ENCODE measurements around the gene TMEM52. TPM values are rescaled to one million over a fixed set of nuclear protein-coding genes. Genes with fewer than 3 reads are reported as not detected.
A peak's percentile ranks its signal among the peaks of the same experiment; 100 is the strongest.
"Not testable (repeated sequence)": the region's sequence is repeated elsewhere in the genome, so short reads cannot be mapped to it uniquely, and the experiment has no call there.

The TMEM52 gene
- total RNA-seq, 8 experiments from 2014 or later: 0.71 to 7.1 (median 2.7) TPM

DNA sequence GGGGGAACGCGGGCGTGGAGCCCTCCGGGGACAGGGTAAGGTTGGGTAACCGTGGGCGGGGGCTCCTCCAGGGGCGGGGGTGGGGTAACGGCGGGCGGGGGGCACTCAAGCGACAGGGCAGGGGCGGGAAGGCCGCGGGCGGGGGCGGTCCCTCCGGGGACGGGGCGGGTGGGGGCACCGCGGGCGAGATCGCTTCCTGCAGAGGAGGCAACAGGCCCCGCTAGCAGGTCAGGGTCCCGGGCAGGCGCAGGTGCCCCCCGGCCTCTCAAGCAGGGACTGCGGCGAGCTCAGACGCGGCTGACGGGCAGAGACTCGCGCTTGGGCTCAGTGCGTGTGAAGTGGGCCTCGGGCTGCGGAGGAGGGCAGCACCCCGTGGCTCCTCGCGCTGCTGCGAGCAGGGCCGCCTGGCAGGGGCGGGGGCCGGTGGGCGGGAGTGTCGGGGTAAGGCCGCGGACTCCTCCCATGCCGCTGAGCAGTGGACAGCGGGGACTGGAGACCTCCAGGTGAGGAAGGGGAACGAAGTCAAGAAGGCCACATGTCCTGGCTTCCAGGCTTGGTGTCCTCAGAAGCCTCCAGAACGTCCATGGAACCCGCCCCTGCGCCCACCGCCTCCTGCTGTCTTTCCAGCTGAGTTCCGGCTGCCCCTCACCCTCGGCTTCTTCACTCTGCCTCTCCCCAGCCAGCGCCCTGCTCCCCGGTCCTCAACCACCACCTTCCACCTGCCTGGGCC, 27.6 kb downstream of the TMEM52 start:
- H3K27ac ChIP-seq: peak overlapping the region; percentile 97 to 98
- peaks cover 36 to 44% of the 10 kb centered on the region in 2 donors for H3K4me1 ChIP-seq (replicated peaks in 1 of 2)
- ATAC-seq (replicated peaks in 6 of 8): peak; percentile 22 to 71 (median 66)
- WGBS, 10 experiments: 4 to 30% (median 8%) methylated on average over 4 to 5 of the region's 59 CpGs; no CpG with 5 or more reads in 7 of the 10 experiments
- H3K4me3 ChIP-seq: peak overlapping the region; percentile 69 to 95 (median 93)
- in situ Hi-C loops (cut with MboI; ENCODE audit: low pct_unique_long_range_greater_than_20kb in 2 of 9, low sequenced_read_pairs in 9 of 9, unreplicated experiment in 9 of 9): no loop called here

DNA sequence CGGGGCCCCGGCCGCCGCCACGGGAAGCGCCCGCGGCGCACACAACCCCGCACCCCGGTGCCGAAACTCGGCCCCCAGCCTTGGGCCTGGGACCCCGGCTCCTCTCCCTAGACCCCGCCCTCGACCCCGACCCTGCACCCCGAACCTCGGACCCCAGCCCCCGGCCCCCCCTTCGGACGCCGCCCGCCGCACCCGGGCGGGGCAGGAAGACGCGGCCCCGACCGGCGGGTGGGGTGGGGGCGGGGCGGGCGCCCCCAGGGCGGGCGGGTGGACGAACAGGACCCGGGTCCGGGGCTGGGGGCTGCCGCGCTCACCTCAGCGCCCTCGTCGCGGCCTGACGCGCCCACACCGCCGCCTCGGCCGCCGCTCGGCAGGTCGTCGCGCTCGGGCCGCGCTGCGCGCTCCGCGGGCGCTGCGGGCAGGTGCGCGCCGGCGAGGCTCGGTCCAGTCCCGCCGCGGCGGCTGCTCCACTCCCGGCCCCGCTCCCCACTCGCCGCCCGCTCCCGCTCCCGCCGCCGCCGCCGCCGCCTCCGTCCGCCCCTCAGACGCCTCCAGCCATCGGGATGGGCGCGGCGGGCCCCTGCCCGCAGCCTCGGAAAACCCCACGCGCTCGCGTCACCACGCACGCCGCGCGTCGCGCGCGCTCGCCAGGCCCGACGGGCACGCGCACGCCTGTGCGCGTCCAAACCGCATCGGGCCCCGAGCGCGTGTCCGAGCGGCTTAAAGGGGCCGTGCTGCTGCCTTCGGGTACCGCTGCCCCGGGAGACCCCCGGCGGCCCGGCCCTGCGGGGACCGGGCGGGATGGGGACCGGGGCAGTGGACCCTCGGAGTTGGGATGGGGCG, 28.4 kb downstream of the TMEM52 start, which contains the start of gene GNB1:
Gene GNB1, minus strand, starts transcription at position 582 of the 843 bp plus-strand sequence. CDS start 65,634 bp downstream, outside the sequence.
- ATAC-seq (replicated peaks in 6 of 8): peak; percentile 60 to 80 (median 73)
- Histone ChIP-seq H3K27ac (peak within 1 kb of the TSS; percentile 97 to 98), H3K4me3 (peak within 1 kb of the TSS; percentile 69 to 95 (median 93)), H3K4me1 (replicated peaks in 1 of 2) (peaks cover 36 to 44% of the 10 kb centered on the region in 2 donors)
- in situ Hi-C loops (cut with MboI; ENCODE audit: low pct_unique_long_range_greater_than_20kb in 2 of 9, low sequenced_read_pairs in 9 of 9, unreplicated experiment in 9 of 9): no loop called here
- 0% methylated on average over 1 of the region's 137 CpGs; no CpG with 5 or more reads in 9 of the 10 experiments for WGBS, 10 experiments

DNA sequence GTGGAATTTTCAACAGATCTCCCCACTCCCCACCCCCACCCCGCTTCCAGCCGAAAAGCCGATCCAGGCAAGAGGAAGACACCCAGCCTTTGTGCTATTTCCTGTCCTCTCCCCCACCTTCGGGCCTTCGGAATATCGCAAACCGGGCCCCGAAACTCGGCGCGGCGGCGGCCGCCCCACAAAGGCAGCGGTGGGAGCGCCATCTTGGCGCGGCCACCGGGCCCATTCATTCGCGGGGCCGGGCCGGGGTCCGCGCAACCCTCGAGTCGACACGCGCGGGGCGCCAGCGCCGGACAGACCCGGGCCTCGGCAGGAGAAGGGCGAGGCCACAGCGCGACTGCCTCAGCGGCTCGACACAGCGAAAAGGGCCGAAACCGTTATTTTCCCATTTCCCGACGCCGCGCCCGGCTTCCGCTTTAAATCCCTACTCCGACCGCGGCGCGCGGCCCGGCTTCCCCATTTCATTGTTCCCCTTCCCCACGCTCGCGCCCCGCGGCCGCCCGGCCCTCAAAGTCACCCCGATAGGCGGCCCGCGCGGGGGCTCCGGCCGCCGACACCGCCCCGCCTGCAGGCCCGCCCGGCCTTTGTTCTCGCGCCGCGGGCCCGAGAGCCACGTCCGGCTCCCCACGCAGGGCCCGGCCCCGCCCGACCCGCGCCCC, 29.1 kb downstream of the TMEM52 start:
- peaks cover 32 to 40% of the 10 kb centered on the region in 2 donors for H3K4me1 ChIP-seq (replicated peaks in 1 of 2)
- 0 to 17% (median 0%) methylated on average over 1 to 13 of the region's 88 CpGs; no CpG with 5 or more reads in 4 of the 10 experiments for WGBS, 10 experiments
- H3K4me3 ChIP-seq: peak overlapping the region; percentile 69 to 95 (median 93)

DNA sequence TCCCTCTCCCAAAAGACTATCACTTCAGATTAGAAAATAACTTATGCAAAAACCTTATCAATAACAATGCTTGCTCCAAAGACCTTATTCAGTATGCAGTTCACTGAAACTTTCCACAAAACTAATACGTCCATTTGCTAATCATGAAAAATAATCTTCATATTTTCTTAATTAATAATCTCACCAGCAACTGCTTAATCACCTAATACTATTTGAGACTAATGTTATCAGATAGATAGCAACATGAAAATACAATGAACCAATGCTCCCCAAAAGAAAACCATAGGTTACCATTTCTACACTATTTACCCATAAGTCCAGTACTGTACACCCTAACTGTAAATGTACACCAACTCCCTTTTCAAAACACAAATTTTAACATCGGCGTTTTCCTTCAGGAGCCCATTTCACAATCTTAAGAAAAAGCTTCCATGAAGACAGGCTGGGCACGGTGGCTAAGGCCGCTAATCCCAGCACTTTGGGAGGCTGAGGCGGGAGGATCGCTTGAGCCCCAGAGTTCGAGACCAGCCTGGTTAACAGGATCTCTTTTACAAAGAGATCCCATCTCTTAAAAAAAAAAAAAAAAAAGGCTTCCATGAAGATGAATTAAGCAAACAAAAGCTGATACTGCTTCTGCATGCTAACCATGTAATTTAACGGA, 29.9 kb downstream of the TMEM52 start:
- Histone ChIP-seq H3K4me3 (peak overlapping the region; percentile 69 to 95 (median 93)), H3K4me1 (replicated peaks in 1 of 2) (peaks cover 24 to 32% of the 10 kb centered on the region in 2 donors), H3K27ac (peak overlapping the region; percentile 97 to 98)
- in situ Hi-C loops (cut with MboI; ENCODE audit: low pct_unique_long_range_greater_than_20kb in 2 of 9, low sequenced_read_pairs in 9 of 9, unreplicated experiment in 9 of 9): no loop called here
- 0 to 50% (median 8%) methylated on average over 1 to 9 of the region's 9 CpGs for WGBS, 10 experiments
- ATAC-seq (replicated peaks in 6 of 8): no peak

More for the DNA sequence above, 29.1 kb downstream of the TMEM52 start:
- peak overlapping the region; percentile 97 to 98 for H3K27ac ChIP-seq
- peak; percentile 3 to 17 (median 12) for ATAC-seq (replicated peaks in 6 of 8)
- in situ Hi-C loops (cut with MboI; ENCODE audit: low pct_unique_long_range_greater_than_20kb in 2 of 9, low sequenced_read_pairs in 9 of 9, unreplicated experiment in 9 of 9): no loop called here

DNA sequence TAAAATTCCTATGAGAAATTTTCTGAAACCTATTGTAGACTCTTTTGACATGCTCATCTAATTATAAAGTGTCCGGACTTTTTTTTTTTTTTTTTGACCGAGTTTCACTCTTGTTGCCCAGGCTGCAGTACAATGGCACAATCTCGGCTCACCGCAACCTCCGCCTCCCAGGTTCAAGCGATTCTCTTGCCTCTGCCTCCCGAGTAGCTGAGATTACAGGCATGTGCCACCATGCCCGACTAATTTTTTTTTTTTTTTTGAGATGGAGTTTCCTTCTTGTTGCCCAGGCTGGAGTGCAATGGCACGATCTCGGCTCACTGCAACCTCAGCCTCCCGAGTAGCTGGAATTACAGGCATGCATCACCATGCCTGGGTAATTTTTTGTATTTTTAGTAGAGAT, 35.2 kb downstream of the TMEM52 start:
- WGBS, 10 experiments: 14 to 100% (median 81%) methylated on average over 1 to 11 of the region's 11 CpGs; no CpG with 5 or more reads in 1 of the 10 experiments
- in situ Hi-C loops (cut with MboI; ENCODE audit: low pct_unique_long_range_greater_than_20kb in 2 of 9, low sequenced_read_pairs in 9 of 9, unreplicated experiment in 9 of 9); H3K27ac ChIP-seq; H3K4me3 ChIP-seq: not testable (repeated sequence)
- H3K4me1 ChIP-seq (replicated peaks in 1 of 2): peaks cover 14 to 22% of the 10 kb centered on the region in 2 donors
- peak in 1 of 8 experiments; percentile 7 for ATAC-seq (replicated peaks in 6 of 8)

DNA sequence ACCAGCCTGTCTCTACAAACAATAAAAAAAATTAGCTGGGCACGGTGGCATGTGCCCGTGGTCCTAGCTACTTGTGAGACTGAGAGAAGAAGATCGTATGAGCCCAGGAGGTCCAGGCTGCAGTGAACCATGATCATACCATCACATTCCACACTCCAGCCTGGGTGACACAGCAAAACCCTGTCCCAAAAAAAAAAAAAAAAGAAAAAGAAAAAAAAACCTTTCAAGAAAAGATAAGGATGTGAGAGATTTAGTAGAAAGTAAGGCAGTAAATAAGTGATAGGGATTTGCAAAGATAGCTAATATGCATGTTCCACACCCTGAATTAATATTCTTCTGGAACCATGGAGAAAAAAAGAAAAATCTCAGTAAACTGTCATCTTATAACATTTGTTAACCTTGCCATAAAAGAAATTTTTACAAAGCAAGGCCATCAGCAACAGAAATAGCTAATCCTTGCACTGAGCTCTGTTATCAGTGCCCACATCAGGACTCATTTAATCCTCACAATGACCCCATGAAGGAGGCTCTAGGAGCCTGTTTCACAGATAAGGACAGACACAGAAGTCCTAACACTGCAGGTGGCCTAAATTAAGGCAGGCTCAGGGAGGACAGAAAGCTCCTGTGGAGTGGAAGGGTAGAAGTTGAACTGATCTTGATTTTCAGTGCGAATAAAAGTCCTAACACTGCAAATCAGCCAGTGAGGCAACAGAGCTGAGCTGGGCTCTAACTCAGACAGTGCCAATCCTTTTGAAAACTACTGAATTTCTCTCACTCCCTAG, 35.8 kb downstream of the TMEM52 start:
- 15 to 100% (median 63%) methylated on average over 2 to 4 of the region's 4 CpGs; no CpG with 5 or more reads in 1 of the 10 experiments for WGBS, 10 experiments
- Histone ChIP-seq H3K4me3 (no peak overlapping the region), H3K27ac (no peak overlapping the region), H3K4me1 (replicated peaks in 1 of 2) (peaks cover 8 to 16% of the 10 kb centered on the region in 2 donors)
- in situ Hi-C loops (cut with MboI; ENCODE audit: low pct_unique_long_range_greater_than_20kb in 2 of 9, low sequenced_read_pairs in 9 of 9, unreplicated experiment in 9 of 9): no loop called here
- ATAC-seq (replicated peaks in 6 of 8): peak in 7 of 8 experiments; percentile 26 to 63 (median 38)

DNA sequence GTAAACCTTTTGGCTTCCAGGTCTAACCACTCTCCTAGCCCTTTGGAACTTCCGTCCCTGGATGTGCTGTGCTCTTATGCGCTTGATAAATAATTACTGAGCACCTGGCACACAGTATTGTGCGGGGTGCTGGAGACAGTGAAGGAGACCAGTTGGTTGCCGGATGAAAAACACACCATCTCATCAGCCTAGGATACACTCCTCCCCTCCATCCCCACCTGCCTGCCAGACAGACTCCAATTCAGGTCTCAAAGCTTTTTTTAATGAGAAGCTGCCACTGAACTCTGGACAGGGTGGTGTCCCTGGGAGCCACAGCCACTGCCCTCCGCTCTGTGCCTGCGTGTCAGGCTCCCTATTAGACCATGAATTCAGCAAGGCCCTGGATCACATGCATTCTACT, 37.4 kb downstream of the TMEM52 start:
- in situ Hi-C loops (cut with MboI; ENCODE audit: low pct_unique_long_range_greater_than_20kb in 2 of 9, low sequenced_read_pairs in 9 of 9, unreplicated experiment in 9 of 9): no loop called here
- ATAC-seq (replicated peaks in 6 of 8): peak in 4 of 8 experiments; percentile 9 to 55 (median 18)
- 83 to 100% (median 98%) methylated on average over 1 to 6 of the region's 6 CpGs; no CpG with 5 or more reads in 3 of the 10 experiments for WGBS, 10 experiments
- Histone ChIP-seq H3K4me1 (replicated peaks in 1 of 2) (peaks cover 0 to 14% of the 10 kb centered on the region in 2 donors), H3K4me3 (no peak overlapping the region), H3K27ac (no peak overlapping the region)

DNA sequence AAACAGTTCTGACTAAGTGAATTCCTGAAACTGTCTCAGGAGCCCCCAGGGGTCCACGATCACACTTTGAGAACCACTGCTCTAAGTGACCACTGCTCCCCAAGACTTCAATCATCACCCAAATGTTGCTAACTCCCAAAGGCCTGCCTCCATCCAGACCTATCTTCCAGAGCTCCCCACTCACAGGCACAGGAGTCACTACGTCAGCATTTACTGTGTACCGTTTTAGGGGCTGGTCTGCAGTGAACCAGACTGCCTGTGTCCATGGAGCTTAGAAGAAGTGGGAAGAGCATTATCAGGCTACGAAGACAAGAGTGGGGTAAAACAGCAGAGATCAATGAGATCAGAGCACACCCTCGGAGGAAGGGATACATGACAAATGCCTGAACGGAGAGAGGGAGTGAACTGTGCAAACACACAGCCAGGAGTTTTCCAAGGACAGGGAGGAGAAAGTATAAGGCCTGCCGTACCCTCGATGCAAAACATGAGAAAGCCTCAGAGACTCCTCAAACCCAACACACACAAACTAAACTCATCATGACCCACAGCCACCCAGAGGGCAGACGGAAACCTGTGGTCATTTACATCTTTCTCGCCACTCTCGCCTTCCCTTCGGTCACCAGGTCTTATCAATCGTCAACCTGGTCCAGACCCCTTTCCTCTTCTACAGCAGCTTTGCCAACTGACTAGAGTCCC, 38.3 kb downstream of the TMEM52 start:
- in situ Hi-C loops (cut with MboI; ENCODE audit: low pct_unique_long_range_greater_than_20kb in 2 of 9, low sequenced_read_pairs in 9 of 9, unreplicated experiment in 9 of 9): no loop called here
- H3K4me3 ChIP-seq: no peak overlapping the region
- no peak overlapping the region for H3K27ac ChIP-seq
- WGBS, 10 experiments: 65 to 100% (median 81%) methylated on average over 1 to 13 of the region's 13 CpGs; no CpG with 5 or more reads in 2 of the 10 experiments
- H3K4me1 ChIP-seq (replicated peaks in 1 of 2): peaks cover 0 to 14% of the 10 kb centered on the region in 2 donors
- ATAC-seq (replicated peaks in 6 of 8): peak in 1 of 8 experiments; percentile 35

DNA sequence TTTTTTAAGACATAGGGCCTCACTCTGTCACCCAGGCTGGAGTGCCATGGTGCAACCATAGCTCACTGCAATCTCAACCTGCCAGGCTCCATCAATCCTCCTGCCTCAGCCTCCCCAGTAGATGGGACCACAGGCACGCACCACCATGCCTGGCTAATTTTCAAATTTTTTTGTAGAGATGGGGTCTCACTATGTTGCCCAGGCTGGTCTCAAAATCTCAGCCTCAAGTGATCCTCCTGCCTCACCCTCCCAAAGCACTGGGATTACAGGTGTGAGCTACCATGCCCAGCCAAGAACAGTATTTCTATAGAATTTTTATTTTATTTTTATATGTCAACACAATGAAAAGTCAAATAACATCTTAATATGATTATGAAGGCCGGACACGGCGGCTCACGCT, 39.1 kb downstream of the TMEM52 start:
- H3K27ac ChIP-seq: no peak overlapping the region
- no peak for ATAC-seq (replicated peaks in 6 of 8)
- 89 to 100% (median 100%) methylated on average over 1 to 5 of the region's 5 CpGs; no CpG with 5 or more reads in 1 of the 10 experiments for WGBS, 10 experiments
- in situ Hi-C loops (cut with MboI; ENCODE audit: low pct_unique_long_range_greater_than_20kb in 2 of 9, low sequenced_read_pairs in 9 of 9, unreplicated experiment in 9 of 9): no loop called here
- peaks cover 0 to 14% of the 10 kb centered on the region in 2 donors for H3K4me1 ChIP-seq (replicated peaks in 1 of 2)
- no peak overlapping the region for H3K4me3 ChIP-seq

DNA sequence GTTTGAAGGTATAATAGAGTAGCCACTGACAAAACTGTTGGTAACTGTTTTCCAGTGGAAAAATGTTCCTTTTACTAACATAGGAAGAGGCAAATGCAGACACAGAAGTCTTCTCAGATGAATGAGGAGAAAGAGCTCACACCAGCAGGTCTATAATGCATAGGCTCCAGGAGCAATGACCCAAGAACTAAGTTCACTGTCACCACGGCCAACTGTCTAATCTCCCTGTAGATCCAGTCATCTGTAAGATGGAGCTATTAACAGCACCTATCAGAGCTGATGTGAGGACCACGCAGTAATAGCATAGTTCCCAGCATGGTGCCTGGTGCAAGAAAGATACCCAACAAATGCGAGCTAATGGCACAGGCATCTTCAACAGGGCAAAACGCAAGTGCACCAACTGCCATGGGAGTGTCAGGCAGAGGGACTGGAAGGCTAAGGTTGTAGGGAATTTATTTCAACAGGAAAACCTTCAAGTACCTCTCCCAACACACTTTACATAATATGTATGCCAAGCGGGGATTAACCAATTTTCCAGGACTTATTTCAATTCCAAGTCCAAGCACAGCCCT, 41.1 kb downstream of the TMEM52 start:
- Histone ChIP-seq H3K27ac (no peak overlapping the region), H3K4me1 (replicated peaks in 1 of 2) (peaks cover 0 to 11% of the 10 kb centered on the region in 2 donors), H3K4me3 (no peak overlapping the region)
- peak in 1 of 8 experiments; percentile 54 for ATAC-seq (replicated peaks in 6 of 8)
- in situ Hi-C loops (cut with MboI; ENCODE audit: low pct_unique_long_range_greater_than_20kb in 2 of 9, low sequenced_read_pairs in 9 of 9, unreplicated experiment in 9 of 9): no loop called here
- WGBS, 10 experiments: 73 to 100% (median 95%) methylated on average over 1 to 5 of the region's 5 CpGs; no CpG with 5 or more reads in 3 of the 10 experiments
